GM21786 (cell line): ENCODE measurements around the gene SCYL3.
"Not testable (repeated sequence)": the region's sequence is repeated elsewhere in the genome, so short reads cannot be mapped to it uniquely, and the experiment has no call there.

Experiments used
- ATAC-seq: cut with Tn5 transposase; IDR thresholded peaks from one replicate; pipeline ENCODE4 v1.9.1; 2021; ENCODE audit not compliant: unreplicated experiment

SCYL3 gene, protein sequence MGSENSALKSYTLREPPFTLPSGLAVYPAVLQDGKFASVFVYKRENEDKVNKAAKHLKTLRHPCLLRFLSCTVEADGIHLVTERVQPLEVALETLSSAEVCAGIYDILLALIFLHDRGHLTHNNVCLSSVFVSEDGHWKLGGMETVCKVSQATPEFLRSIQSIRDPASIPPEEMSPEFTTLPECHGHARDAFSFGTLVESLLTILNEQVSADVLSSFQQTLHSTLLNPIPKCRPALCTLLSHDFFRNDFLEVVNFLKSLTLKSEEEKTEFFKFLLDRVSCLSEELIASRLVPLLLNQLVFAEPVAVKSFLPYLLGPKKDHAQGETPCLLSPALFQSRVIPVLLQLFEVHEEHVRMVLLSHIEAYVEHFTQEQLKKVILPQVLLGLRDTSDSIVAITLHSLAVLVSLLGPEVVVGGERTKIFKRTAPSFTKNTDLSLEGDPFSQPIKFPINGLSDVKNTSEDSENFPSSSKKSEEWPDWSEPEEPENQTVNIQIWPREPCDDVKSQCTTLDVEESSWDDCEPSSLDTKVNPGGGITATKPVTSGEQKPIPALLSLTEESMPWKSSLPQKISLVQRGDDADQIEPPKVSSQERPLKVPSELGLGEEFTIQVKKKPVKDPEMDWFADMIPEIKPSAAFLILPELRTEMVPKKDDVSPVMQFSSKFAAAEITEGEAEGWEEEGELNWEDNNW

DNA sequence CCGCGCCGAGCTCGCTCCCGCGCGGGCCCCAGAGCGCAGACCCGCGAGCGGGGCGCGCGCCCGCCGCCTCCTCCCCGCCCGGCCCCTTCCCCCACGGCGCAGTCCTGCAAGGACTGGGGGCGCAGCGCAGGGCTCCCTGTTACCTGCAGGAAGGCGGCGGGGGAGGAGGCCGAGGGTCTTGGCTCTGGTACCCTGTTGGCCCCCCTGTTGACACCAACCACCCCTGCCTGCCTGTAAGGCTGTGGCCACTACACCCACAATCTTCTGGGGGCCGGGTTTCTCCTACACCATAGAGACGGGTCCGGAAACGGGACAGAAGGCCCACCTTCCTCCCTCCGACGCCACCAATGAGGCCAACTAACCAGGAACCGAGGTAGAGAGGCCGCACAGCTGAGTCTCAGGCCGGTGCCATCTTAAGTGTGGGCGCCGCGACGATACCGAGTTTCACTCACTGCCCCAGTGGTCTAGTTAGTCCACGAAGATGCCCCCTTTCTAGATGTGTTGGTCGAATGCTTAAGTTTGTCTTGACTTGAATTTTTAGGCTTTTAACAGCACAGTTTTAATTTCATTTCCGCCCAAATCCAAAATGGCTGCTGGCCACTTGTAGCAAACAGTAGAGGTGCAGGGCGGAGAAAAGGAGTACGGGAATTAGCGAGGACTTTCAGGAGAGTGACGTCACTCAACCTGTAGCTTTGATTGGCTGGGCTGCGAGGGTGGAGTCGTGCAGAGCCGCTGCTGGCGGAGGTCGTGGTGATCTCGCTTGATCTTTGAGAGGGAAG is at the start of gene SCYL3:
SCYL3 (minus strand) TSS at position 252 of the 779 bp plus-strand sequence. CDS start 5,056 bp downstream, outside the sequence.
- ATAC-seq, result peak; percentile 85

DNA sequence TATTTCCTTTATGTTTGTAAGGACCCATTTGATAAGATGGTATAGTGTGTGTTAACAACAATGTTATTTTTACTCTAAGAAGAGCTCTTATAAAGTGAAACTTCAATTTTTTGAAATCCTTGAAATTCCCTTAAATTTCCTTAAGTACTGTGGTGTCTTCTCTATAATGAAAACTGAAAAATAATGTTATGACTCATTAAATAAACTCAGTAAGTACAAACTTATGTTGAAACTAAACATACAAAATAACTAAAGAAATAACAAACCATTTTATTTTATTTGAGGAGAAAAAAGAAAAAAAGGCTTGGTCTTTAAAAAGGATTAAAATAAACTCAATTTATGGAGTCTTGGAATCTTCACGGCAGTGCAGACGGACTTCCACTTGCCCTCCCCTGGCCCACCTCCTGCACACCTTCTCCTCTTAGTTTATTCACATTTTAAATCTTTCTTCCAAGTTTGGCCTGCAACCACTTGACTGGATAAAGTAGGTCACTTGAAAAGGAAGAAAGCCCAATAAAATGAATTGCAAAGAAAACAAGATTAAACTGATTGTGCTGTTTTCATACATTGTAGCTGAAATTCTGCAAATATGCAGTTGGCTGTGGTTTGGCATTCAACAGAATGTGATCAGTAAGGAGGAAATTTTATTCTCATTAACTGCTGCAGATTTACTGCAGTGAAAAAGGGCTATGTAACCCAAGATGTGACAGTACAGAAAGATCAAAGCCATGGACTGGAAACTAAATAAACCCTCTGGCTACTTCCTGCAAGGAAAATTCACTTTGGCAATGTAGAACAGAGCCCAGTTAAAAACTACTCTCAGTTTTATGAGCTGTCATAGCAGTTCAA is 48.5 kb upstream of the SCYL3 start:
- no peak for ATAC-seq

DNA sequence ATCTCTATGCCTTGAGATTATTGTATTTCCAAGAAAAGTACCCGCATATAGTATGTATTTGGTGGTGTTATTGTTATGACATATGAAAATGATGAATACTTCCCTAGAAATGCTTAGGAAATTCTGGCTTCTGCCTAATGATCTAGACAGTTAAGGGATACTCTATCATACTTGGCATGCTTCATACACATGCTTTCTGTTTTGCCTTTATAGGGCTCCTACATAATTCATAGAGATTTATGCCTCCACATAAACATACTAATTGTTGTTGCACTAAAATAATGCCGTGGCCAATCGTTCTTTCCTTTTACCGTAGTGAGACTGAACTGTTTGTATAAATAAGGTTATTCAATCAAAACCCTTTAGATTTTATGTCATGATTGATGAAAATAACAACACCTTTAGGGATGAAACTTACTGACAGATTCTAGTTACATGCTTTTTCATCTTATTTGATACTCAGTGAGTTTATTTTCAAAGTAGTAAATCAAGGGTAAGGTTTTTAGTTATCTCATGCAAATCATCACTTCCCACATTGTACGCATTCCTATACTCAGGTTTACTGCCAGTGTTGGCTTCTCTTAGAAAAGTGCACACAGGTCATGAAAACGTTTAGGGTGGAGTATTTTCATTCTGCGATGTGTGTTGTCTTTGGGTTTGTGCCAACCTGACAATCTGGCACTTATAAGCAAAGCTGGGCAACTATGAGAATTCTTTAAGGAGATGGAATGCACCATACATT is 40.5 kb upstream of the SCYL3 start:
- ATAC-seq, result no peak

DNA sequence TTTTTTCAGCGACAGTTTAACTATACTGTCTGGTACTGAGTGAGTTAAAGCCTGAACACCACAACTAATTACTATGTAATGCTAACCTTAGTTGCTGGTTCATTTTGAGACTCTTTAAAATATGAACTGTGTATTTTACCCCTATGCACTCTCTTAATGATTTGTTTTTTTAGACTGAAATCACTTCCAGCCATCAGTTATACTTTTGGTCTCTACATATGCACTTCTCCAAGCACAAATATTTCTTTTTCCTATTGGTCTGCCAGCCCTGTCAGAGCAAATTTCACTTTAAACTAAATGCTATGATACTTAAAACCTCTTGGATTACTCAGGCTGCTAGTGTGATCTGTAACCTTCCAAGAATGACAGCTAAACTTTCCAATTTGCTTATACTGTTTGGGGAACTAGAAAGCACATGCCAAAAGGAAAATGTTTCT is 38.1 kb upstream of the SCYL3 start:
- ATAC-seq, result no peak

DNA sequence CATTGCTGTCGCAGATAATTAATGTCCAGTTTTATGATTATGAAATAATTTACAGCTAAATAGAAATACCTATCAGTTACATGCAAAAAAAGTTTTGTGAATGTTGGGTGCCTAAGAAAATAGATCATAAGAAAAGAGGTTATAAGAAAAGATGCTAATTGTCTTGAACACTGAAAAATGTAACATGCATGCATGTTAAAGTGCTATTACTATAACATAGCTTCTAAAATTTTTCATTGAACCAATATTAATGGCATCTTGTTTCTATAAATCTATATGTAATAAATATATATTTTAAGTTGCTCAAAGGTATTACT is 35.5 kb upstream of the SCYL3 start:
- ATAC-seq, result no peak

DNA sequence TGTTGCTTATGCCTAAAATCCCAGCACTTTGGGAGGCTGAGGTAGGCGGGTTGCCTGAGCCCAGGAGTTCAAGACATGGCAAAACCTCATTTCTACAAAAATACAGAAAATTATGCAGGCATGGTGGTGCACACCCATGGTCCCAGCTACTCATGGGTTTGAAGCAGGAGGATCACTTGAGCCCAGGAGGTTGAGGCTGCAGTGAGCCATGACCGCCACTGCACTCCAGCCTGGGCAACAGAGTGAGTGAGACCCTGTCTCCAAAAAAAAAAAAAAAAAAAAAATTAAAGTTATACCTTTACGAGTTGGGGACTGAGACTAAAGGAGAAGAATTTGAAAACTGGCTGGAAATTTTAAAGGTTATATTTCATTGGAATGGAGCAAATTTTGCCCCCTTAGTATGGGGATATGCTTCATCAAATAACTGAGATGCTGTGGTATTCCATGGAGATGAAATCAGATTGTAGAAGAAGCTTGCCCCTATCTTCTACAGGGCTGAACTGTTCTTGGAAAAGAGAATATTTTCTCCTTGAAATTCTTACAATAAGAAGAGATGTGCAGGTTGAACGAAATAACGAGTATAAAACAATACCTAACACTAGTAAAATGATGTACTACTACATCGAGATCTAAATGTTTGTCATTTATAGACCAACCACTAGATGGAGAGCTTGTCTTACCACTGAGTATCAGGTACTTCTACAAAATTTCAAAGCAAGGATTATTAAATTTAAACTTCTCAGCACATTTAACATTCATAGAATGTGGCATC is 34.9 kb upstream of the SCYL3 start:
- ATAC-seq, result peak; percentile 67

DNA sequence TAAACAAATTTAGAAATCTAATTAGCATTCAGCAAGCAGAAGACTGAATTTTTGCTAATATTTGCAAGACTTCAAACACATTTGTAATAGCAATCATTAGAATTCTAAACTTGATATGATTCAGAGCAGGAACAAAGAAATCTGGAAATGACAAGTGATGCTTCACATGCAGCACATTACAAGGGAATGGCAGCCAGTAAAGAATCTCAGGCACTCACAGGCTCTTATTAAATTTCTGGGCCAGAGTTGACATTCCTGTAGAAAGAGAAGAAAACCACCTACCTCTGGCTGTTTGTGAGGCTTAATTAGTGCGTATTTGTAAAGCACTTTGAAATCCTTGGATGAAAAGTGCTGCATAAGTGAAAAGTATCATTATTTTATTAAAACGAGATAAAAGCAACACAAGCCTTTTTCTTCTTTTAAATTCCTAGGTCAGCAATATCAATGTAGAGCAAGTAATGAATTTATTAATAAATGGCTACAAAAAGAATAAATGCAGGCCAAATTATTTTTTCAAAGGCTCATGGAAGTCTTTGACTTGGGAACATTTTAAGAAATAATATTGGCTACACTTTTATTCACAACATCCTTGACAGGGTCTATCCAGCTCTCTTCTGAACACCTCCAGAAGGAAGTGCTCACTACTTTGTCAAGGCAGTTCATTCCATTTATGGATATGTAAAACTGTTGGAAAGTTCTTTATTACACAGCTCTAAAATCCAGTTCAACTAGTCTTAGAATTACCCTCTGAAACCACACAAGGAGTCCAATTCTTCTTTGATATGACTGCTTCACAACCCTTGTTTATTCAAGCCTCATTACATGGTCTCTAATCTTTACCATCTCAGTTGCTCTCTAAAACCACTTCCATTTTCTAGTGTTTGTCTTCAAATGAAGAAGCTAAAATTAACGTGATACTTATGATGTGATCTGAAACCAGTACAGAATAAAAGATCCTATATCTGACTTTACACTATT is 32.1 kb upstream of the SCYL3 start:
- ATAC-seq, result peak; percentile 73

DNA sequence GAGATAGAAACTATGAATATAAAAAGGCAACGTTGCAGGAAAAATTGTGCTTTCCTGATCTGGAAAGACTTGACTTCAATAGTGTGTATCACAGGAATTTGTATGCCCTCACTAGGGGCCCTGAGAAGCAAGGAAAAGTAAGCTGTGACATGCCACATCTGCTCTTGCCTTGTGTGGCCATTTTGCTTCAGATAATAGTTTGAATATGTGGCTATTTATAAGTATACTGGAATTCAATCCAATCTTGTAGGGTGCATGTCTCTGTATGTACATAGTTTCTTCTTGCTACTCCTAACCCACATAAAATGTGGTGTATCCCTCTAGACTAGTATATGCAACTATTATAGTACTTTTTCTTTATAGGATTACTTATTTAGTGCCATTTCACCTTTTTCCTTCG is 31.1 kb upstream of the SCYL3 start:
- no peak for ATAC-seq

DNA sequence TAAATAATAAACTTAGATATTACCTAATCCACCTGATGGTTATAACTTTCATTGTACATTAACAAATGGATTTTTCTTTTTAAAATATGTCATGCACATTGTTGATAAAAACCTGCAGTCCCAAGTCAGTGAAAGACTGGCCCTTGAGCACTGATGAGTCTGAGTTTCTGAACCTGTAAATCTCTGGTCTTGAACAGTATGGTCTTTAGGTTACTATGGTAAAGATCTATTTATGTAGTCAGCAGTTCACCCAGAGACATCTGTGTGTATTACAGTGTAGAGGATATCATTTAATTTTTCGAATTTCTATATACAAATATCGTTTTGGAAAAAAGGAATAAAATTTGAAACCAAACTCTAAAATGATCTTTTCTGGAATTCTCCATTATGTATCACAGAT is 30.4 kb upstream of the SCYL3 start:
- ATAC-seq, result no peak

DNA sequence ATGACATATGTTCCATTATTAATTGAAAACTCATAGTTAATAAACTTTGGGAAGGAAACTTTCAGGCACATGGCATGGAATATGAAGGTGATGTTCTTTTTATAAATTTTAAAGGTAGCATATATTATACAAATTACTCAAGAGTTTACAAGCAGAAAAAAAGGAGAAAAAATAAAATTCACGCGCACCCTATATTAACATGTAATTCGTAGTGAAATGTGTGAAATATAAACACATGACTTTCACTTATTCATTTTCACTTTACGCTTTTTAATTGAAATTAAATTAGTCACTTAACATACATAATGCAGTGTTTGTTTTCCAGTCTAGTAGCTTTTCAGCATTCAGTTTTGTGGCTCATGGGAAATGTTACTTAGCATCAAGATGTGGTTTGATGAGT is 27.4 kb upstream of the SCYL3 start:
- no peak for ATAC-seq

DNA sequence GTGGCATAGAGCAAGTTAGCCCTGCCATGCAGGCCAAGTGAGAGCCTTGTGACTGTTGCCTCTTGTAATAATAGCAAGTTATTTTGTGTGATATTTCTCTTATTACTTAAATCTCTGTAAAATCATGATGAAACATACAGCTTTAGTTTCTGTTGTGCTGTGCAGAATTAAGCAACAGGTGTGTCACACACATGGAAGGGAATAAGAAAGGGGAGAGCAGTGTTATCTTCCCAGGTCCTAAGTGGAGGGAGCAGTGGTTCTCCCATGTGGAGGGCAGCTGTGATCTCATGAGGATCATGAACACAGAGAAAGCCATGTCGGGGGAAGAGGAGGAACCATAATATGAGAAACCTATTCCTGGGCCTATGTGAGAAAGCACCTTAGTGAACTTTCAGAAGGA is 25.2 kb upstream of the SCYL3 start:
- ATAC-seq, result no peak

DNA sequence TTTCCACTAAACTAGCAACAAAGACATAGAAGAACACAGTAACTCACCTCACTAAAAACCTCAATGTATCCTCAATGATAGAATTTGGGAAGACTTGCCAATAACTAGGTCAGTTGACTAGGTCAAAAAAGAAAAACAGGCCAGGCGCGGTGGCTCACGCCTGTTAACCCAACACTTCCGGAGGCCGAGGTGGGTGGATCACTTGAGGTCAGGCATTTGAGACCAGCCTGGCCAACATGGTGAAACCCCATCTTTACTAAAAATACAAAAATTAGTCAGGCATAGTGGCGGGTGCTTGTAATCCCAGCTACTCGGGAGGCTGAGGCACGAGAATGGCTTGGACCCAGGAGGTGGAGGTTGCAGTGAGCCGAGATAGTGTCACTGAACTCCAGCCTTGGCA is 24.5 kb upstream of the SCYL3 start:
- ATAC-seq, result not testable (repeated sequence)

DNA sequence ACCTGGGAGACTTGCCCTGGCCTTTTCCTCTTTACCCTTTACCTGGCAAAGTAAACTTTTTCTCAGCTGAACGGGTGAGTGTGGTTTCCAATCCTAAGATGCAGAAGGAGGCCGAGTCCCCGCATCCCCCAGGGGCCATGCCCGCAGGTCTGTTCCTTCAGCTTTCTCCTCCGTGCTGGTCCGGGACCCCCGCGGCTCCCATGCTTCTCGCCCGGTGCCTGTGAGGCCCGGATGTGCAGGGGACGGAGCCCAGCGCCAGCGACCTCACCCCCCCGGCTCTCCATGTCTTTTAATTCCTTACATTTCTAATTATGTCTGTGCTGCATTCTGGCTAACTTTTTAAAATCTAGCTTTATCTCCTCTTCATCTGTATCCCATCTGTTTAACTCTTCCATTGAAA is 21.5 kb upstream of the SCYL3 start:
- no peak for ATAC-seq

DNA sequence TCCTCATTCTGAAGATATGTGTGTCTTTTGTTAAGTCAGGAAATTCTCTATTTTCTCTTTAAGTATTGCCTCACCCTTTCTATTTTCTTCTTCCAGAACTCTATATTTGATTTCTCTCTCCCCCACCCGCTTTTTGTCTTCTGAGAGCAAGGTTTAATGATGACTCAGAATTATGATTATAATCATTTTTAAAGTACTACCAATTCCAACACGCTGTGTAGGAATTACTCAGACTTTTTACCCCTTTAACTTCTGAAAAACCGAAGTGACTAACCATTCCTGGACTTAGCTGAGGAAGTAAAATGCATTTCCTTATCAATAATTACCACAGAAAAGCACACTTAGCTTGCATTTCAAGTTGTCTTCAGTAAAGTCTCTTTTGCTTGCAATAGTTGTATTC is 20.8 kb upstream of the SCYL3 start:
- ATAC-seq, result no peak

DNA sequence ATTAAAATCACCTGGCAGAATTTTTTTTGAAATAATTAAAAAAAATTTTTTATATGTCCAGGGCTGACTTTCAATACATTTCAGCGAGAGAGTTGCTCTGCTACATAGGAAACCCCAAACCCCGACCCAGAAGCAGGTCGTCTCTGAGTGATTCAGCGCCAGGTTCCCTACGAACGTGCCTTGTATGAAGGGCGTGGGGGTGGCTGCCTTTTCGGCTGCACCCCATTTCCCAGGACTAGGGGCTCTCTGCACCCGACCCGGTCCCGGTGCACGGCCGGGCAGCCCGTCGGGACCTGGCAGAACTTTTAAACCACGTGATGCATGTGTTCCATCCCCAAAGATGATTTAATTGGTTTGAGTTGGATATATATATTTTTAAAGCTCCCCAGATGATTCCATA is 15.8 kb upstream of the SCYL3 start:
- ATAC-seq, result no peak

DNA sequence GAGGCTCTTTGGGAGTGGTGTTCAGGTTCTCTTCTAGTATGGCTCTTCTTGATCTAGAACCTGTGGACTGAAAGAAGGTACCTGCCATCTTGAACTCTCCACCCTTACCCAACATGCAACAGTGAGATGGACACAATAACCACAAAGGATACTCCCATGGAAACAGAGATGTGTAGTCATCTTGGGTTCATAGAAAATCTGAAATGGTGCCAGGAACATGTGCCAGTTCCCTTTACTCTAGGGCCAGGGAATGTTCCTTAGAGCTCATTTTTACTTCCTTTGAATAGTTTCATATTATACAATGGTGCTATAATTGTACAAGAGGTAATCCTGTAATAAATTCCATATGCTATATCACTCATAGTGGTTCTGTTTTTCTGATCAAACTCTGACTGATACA is 13.2 kb upstream of the SCYL3 start:
- ATAC-seq, result no peak

DNA sequence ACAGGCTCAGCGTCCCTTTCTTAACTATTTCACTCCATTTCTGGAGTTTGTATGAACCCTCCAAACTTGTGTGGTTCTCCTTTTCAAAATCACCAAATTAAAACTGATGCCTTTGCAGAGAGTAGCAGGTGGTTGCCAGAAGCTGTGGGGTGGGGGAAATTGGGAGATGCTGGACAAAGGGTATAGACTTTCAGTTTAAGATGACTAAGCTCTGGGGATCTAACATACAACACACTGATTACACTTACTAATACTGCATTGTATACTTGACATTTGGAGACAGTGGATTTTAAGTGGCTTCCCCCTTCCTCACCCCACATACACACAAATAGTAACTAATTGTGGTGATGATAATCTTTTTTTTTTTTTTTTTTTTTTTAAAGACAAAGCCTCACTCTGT is 11.1 kb upstream of the SCYL3 start:
- ATAC-seq, result no peak

DNA sequence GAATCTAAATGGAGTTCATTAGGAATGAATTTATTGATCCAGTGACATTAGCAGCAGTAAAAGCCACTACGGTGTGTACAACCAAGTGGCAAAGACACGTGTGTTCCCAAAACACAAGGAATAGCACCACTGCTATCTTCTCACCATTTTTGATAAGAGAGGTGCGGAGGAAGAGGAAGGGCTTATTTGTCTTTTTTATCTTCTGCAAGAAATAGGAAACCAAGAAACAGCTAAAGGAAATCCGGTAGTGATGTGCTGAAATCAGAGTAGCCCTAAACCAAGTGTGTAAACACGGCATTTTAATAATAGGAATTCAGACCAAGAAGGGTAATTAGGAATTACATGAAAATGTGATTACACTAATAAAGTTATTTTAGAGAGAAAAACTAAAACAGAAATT is 9.1 kb upstream of the SCYL3 start:
- ATAC-seq, result no peak
